A204.1 (cell line): ENCODE results near the gene GDPD2.
"Not testable (repeated sequence)": the region's sequence is repeated elsewhere in the genome, so short reads cannot be mapped to it uniquely, and the experiment has no call there.

Experiments used
- FAIRE-seq: peaks from 2 replicates; lab custom pipeline; 2012; peaks lifted over from hg19 to GRCh38; lab: Jason Lieb, UNC

The GDPD2 gene, protein sequence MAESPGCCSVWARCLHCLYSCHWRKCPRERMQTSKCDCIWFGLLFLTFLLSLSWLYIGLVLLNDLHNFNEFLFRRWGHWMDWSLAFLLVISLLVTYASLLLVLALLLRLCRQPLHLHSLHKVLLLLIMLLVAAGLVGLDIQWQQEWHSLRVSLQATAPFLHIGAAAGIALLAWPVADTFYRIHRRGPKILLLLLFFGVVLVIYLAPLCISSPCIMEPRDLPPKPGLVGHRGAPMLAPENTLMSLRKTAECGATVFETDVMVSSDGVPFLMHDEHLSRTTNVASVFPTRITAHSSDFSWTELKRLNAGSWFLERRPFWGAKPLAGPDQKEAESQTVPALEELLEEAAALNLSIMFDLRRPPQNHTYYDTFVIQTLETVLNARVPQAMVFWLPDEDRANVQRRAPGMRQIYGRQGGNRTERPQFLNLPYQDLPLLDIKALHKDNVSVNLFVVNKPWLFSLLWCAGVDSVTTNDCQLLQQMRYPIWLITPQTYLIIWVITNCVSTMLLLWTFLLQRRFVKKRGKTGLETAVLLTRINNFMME

GRCh38 chrX:70422851-70423341 is at the start of gene GDPD2:
TSS of gene GDPD2 (plus strand) at chrX:70423314. CDS start at chrX:70424985, 1,671 bp downstream.
- no peak for FAIRE-seq

DNA sequence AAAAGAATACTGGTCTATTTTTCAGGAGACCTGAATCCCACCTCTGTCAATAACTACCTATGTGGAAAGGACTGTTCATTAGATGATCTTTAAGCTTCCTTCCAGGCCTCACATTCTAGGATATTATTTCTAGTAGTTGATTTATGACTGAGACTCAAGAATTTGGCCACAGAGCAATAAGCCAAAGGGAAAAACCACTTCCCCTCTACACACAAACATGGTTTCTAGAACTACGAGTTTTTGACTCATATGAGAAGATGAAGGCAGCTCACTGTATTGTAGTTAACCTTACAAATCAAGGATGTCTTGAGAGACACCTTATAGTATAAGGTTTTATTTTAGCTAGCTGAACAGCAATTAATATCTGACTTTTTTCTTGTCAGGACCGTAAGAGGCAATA is 36.9 kb upstream of the GDPD2 start:
- no peak for FAIRE-seq

DNA sequence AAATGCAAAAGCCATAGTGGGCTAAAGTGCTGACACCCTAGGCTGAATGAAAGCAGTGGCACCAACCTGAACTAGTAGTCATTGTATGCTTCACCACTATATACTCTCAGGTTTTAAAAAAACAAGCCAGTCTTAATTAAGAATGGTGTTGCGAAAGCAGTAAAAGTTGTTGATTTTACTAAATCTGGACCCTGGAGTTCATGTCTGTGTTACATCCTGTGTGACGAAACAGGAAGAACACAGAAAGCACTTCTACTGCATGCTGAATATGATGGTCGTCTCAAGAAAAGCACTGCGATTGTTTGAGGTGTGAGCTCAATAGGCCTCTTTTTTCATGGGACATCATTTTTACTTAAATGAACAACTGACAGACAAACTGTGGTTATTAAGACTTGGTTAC is 24.2 kb upstream of the GDPD2 start:
- FAIRE-seq, result no peak

DNA sequence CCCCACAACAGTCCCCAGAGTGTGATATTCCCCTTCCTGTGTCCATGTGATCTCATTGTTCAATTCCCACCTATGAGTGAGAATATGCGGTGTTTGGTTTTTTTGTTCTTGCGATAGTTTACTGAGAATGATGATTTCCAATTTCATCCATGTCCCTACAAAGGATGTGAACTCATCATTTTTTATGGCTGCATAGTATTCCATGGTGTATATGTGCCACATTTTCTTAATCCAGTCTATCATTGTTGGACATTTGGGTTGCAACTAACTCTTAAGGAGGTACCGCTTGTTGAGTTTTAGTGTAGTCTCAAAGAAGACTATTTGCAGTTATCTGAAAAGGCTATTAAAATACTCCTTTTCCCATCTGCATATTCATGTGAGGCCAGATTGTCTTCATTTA is 22.9 kb upstream of the GDPD2 start:
- FAIRE-seq, result not testable (repeated sequence)

- no peak for FAIRE-seq
These were observed 20.4 kb upstream of the GDPD2 start for GRCh38 chrX:70402721-70403120.

DNA sequence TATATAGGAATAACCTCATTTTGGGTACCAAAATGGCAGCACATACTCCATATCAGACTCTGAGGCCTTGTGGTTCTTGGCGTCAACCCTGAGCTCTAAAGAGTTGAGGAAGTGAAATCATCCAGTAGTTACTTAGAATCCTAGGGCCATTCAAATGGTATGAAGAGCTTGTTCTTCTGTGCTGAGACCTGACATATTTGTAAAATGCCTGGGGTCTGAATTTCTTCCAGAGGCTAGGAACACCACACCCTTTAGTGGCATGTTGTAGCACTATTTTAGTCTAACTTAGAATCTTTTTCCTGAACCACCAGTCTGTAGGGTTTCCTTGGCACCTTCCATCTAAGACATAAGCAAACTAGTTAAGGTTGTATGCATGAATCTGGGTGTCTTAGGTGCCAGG is 18.1 kb upstream of the GDPD2 start:
- no peak for FAIRE-seq

DNA sequence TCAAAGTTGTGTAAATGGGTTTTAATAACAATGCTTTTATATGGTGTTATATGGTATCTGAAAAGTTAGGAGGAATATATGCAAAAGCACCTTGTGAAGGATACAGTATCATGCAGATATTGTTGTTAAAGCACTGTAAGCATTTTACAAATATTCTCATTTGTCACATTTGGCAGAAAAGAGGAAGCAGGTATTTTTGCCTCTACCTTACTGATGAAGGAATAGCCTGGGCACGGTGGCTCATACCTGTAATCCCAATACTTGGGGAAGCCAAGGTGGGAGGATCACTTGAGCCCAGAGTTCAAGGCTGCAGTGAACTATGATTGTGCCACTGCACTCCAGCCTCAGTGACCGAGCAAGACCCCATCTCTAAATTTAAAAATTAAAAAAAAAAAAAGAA is 12.2 kb upstream of the GDPD2 start:
- no peak for FAIRE-seq

- FAIRE-seq, result no peak
These were observed 11.6 kb upstream of the GDPD2 start for GRCh38 chrX:70411475-70411874.

DNA sequence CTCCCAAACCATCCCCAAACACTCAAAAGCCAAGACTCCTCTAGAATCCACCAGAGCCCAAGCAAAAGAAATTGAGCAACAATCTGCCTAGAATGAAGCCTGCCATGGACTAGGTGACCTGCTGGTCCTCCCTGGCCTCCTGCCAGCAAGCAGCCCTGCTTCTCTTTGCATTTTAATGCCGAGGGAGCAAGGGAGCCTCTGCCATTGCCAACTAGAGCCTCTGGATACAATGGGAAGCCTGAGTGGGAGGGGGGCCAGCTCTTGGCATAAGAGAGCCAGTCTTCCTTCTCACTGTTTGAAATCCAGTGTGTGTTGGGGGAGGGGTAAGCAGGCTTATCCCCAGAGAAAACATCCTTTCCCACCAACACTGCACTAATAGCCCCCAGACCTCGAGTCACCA is 1.5 kb upstream of the GDPD2 start:
- no peak for FAIRE-seq

DNA sequence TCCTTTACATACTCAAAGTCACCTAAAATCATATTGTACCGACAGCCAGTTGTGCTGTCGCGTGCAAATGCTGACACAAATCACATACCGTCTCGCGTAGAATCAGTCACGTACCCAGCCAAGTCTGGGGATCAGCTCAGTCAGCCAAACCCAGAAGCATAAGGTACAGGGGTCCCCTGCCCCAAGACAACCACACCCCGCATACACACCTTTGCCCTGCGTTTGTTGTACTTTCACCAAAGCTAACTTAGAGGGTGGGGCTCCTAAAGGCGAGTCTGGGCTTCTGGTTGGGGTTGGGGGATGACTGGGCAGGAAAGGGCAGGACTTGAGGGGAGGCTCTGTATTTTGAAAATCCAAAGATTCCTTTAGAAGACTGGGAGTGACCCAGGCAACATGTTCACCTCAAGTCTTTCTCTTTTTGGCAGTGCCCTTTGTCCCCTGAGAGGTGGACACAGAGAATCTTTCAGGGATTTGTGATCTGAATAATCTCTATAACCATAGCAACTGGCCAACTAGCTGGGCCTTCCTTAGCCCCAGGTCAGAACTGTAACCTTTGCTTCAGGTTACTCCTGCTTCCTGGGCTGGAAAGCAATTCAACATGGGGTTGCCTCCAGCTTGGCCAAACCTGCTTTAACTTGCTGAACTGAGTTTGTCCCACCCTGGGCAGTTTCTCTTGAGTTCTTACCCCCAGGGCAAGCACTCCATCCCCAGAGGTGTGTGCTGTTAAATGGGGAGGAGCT is 992 bp downstream of the GDPD2 start:
- no peak for FAIRE-seq

GRCh38 chrX:70424801-70425200 is 1.7 kb downstream of the GDPD2 start:
- no peak for FAIRE-seq

DNA sequence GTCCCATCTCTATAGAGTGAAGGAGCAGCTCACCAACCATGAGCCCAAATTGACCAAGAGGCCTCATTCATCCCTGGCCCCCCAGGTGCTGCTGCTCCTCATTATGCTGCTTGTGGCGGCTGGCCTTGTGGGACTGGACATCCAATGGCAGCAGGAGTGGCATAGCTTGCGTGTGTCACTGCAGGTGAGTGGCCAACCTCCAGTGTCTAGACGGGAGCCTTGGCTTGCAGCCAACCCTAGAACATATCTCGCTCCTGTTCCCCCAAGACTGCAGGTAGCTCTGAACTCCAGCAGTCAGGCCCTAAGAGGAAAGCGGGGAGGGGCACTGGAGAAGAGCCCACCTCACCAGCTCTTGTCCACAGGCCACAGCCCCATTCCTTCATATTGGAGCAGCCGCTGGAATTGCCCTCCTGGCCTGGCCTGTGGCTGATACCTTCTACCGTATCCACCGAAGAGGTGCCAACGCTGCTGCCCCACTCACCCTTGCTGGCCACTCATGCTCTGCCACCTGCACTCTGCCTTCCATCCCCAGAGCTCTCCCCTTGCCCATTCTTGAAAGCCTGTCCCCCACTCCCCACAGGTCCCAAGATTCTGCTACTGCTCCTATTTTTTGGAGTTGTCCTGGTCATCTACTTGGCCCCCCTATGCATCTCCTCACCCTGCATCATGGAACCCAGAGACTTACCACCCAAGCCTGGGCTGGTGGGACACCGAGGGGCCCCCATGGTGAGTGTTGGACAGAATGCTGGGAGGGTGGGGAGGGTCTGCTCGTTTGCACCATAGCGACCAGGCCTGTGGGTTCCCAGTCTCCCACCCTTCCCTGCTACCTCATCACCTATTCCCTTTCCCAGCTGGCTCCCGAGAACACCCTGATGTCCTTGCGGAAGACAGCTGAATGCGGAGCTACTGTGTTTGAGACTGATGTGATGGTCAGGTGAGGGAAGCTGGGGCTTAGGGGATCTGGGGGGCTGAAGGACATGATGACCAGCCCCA is 3.5 kb downstream of the GDPD2 start:
- FAIRE-seq, result no peak

GRCh38 chrX:70427365-70427764 is 4.3 kb downstream of the GDPD2 start:
- no peak for FAIRE-seq

DNA sequence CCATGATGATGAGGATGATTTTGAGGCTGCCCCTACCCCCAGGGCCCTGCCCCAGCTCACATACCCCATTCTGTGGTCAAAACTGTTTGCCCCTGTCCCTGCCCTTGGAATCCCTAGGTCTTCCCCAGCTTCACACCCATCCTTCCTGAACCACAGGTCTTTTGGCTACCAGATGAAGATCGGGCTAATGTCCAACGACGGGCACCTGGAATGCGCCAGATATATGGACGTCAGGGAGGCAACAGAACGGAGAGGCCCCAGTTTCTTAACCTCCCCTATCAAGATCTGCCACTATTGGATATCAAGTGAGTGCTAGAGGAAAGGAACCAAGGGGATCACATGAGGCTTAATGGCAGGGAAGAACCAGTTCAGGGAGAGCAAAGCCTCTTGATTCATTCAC is 6.6 kb downstream of the GDPD2 start:
- no peak for FAIRE-seq

DNA sequence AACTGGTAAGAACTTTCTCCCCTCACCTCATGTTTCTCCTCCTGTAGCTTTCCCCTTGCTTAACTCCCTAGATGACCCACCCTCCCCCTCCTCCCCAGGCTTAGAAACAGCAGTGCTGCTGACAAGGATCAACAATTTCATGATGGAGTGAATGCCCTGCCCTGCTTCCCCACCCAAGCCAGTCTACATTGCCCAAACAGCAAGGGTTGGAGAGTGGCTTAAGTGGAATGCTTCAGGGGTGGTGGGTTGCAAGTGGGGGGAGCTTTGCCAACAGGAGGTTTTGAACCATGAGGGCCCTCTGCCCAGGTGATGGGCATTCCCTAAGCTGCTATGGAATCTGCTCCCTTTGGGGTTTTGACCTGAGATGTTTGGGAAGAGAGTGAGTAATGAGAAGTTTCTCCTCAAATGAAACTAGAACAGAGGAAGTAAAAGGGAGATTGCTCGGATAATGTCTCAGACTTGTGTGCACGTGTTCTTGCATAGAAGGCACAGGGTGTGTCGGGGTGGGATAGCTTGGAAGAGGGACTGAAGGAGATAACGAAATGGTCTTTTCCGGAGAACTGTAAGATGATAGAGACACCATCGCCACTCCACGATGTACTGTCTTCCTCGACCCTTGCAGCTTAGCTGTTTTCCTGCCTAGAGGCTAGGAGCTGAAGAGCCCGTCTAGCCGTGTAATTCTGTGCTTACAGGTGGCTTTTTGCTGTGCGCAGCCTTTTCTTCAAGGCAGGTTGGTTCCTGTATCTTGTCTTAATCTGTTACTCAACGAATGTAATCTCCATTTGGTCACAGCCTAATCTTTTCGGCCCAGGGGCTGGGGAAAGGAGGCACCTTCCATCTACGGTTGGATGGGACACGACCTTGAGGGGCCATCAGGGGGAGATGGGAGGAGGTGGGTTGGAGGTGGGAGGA is 10.1 kb downstream of the GDPD2 start:
- no peak for FAIRE-seq

DNA sequence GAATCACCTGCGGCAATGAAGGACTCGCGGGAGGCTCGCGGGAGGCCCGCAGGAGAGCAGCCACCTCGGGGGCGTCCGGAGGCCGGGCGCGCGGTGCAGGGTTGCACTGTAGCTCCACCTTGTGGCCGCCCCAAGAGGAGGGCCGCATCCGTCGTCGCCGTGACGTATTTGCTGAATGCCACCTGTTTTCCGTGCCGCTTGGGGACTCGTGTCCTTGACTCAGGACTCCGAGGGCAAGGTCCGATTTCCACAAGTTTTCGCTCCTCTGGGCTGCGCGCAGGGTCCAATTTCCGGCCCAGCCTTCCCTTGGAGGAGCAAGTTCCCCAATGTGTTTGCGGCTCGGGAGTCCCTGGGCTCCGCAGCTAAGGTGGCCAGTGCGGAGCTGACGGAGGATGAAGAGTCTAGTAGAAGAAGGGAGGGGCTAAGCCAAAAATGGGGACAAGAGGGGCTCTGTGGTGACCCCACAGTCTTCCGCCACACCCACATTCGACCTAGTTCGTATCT is 10.8 kb downstream of the GDPD2 start:
- no peak for FAIRE-seq

GRCh38 chrX:70434352-70434866 is 11.3 kb downstream of the GDPD2 start:
- no peak for FAIRE-seq

DNA sequence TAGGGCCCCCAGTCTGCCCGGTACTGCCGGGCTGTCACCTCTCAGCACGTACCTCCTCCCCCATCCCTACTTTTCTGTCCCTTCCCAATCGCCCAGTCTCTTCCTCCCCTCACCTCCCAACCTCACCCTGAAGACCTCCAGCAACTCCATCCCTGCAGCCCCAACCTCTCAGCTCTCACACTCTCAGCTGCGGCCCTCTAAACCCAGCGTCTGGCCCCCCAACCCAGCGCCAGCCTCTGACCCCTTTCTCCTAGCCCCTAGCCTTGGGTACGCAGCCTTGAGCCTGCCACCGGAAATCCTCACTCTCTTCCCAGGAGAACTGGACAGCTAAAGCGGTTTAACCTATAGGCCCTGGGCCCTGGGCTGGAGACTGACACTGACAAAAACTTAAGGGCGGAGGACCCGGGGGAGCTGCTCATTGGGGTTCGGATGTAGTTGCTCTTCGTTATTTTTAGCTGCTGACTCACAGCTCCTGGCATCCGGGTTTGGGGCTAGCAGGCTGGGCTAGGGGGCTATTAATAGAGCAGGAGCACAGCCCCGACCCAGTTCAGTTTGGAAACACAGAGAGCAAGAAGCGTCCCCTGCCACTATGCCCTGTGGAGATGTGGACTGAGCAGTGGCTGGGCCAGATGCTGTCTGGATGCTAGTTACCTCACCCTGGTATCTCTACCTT is 11.9 kb downstream of the GDPD2 start:
- FAIRE-seq, result no peak

DNA sequence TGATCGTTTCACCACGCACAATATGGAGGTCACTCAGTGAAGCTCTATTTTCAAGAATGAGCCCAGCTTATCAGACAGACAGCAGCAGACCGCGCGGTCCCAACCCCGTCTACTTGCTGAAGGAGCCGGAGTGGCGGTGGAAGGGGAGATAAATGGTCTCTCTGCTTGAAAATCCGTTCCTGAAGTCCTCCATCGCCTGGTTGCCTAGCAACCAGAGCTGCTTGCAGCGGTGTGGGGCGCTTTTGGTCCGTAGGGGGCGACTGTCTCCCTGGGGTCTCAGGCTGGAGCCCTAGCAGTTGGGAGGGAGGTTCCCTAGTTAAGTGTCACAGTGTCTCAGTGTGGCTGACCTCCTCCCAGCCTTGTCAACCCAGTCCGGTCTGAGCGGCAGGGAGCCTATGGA is 13.2 kb downstream of the GDPD2 start:
- no peak for FAIRE-seq

DNA sequence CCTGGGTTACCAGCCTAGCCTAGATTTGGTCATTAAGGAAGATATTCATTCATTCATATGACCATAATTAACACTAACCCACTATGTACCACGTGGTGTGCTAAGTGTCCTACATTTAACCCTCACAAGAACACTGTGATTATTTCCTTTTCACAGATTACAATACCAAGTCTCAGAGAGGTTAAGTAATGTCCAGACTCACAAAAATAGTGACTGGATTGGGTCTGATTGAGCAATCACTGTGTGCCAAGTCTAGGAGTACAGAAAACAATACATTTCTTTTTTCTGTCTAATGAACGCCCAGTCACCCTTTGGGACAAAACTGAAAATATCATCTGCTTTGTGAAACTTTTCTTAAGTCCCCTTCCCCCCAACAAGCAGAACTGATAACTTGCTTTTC is 13.9 kb downstream of the GDPD2 start:
- FAIRE-seq, result no peak
